AG09309 (cell line): Measurements from ENCODE around the gene DHDH.
A peak's percentile ranks its signal among the peaks of the same experiment; 100 is the strongest.

Experiments
- DNase-seq: peaks from one replicate; pipeline ENCODE4 v3.0.0-alpha.2; 2010; ENCODE audit warnings: low read depth
- H3K4me3 ChIP-seq: 2 replicates; pipeline ENCODE4 v1.5.1; 2011; ENCODE audit warnings: mild to moderate bottlenecking, low read depth, low read length, moderate library complexity; ENCODE audit not compliant: control insufficient read depth
- TF ChIP-seq, protein P1 (sequence below): IDR thresholded peaks from 2 replicates; pipeline ENCODE4 v1.5.1; 2011; ENCODE audit warnings: mild to moderate bottlenecking, low read depth, low read length, inconsistent platforms; ENCODE audit not compliant: insufficient read depth, control insufficient read depth; ENCODE audit errors: missing control alignments

DHDH gene

GRCh38 chr19:48994035-48994386 lies 60.5 kb downstream of the DHDH start:
- peak overlapping the region; percentile 88 for H3K4me3 ChIP-seq
- TF ChIP-seq, protein P1, sequence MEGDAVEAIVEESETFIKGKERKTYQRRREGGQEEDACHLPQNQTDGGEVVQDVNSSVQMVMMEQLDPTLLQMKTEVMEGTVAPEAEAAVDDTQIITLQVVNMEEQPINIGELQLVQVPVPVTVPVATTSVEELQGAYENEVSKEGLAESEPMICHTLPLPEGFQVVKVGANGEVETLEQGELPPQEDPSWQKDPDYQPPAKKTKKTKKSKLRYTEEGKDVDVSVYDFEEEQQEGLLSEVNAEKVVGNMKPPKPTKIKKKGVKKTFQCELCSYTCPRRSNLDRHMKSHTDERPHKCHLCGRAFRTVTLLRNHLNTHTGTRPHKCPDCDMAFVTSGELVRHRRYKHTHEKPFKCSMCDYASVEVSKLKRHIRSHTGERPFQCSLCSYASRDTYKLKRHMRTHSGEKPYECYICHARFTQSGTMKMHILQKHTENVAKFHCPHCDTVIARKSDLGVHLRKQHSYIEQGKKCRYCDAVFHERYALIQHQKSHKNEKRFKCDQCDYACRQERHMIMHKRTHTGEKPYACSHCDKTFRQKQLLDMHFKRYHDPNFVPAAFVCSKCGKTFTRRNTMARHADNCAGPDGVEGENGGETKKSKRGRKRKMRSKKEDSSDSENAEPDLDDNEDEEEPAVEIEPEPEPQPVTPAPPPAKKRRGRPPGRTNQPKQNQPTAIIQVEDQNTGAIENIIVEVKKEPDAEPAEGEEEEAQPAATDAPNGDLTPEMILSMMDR: no peak
- DNase-seq: no peak
